NCI-H2081 (cell line): Measurements from ENCODE around the gene CRTAC1.

Experiments
- DNase-seq, 2 experiments: peaks; one replicate each; lab custom pipeline; 2025; lab: John Stamatoyannopoulos, UW

CRTAC1 gene

GRCh38 chr10:98030093-98030821 lies at the start of gene CRTAC1:
Gene CRTAC1 (minus strand): TSS chr10:98030621. CDS start chr10:98030472, 149 bp downstream.
- DNase-seq, result peak; percentile 66 to 75

- DNase-seq, result no peak
These were observed 48.4 kb upstream of the CRTAC1 start for GRCh38 chr10:98078774-98079173.

GRCh38 chr10:98077223-98077622 lies 46.8 kb upstream of the CRTAC1 start:
- no peak for DNase-seq

GRCh38 chr10:98076086-98076485 lies 45.7 kb upstream of the CRTAC1 start:
- DNase-seq, result no peak

GRCh38 chr10:98074315-98074911 lies 44.0 kb upstream of the CRTAC1 start:
- no peak for DNase-seq

- no peak for DNase-seq
These were observed 36.7 kb upstream of the CRTAC1 start for GRCh38 chr10:98067165-98067564.

- DNase-seq, result no peak
These were observed 33.3 kb upstream of the CRTAC1 start for GRCh38 chr10:98063740-98064027.

GRCh38 chr10:98062424-98062823 lies 32.0 kb upstream of the CRTAC1 start:
- no peak for DNase-seq

GRCh38 chr10:98060079-98060478 lies 29.7 kb upstream of the CRTAC1 start:
- DNase-seq, result no peak

GRCh38 chr10:98058295-98058694 lies 27.9 kb upstream of the CRTAC1 start:
- no peak for DNase-seq

GRCh38 chr10:98055841-98056516 lies 25.6 kb upstream of the CRTAC1 start:
- DNase-seq, result no peak

GRCh38 chr10:98047009-98047741 lies 16.8 kb upstream of the CRTAC1 start:
- no peak for DNase-seq

GRCh38 chr10:98045785-98046389 lies 15.5 kb upstream of the CRTAC1 start:
- DNase-seq, result peak; percentile 61 to 67

- DNase-seq, result peak; percentile 48 to 49
These were observed 11.1 kb upstream of the CRTAC1 start for GRCh38 chr10:98041352-98042043.

- DNase-seq, result no peak
These were observed 9.4 kb upstream of the CRTAC1 start for GRCh38 chr10:98039690-98040381.

- DNase-seq, result no peak
These were observed 7.9 kb upstream of the CRTAC1 start for GRCh38 chr10:98038288-98038687.

- DNase-seq, result no peak
These were observed 5.2 kb upstream of the CRTAC1 start for GRCh38 chr10:98035599-98035998.

- no peak for DNase-seq
These were observed 3.1 kb upstream of the CRTAC1 start for GRCh38 chr10:98033515-98033914.

GRCh38 chr10:98031440-98031839 lies 1.0 kb upstream of the CRTAC1 start:
- no peak for DNase-seq

GRCh38 chr10:98030991-98031431 lies 590 bp upstream of the CRTAC1 start:
- DNase-seq, result no peak
